Thoracic aorta (tissue), 2 donors: Measurements from ENCODE around the gene GASK1A. TPM values are rescaled to one million over a fixed set of nuclear protein-coding genes. Genes with fewer than 3 reads are reported as not detected.

Experiments
- ATAC-seq: fragments of 150-250 bp; one replicate; pipeline ENCODE4 v1.8.0; 2017; ENCODE audit warnings: low read depth; ENCODE audit not compliant: insufficient number of reproducible peaks, low FRiP score
- DNase-seq: peaks from one replicate; pipeline ENCODE4 v3.0.0-alpha.2; 2020; ENCODE audit warnings: low spot score
- H3K27ac ChIP-seq, 2 donors: fragments of 200-600 bp; sonication (generic); 1 replicate in 1 of 2; 2 replicates in 1 of 2; pipeline ENCODE4 v1.5.1; 2016; ENCODE audit warnings: mild to moderate bottlenecking in 2 of 2, moderate library complexity in 2 of 2
- H3K27me3 ChIP-seq: fragments of 200-600 bp; sonication (generic); replicated peaks from 2 replicates; pipeline ENCODE4 v1.6.0; 2016; ENCODE audit warnings: mild to moderate bottlenecking; ENCODE audit not compliant: insufficient read depth
- H3K36me3 ChIP-seq: fragments of 200-600 bp; sonication (generic); one replicate; pipeline ENCODE4 v1.5.1; 2016
- H3K4me1 ChIP-seq, 2 donors: fragments of 200-600 bp; sonication (generic); 1 replicate in 1 of 2; 2 replicates in 1 of 2; pipeline versions ENCODE4 v1.5.1 to v1.6.0; 2016; ENCODE audit warnings: low read depth in 2 of 2, mild to moderate bottlenecking in 1 of 2; ENCODE audit not compliant: control insufficient read depth in 1 of 2
- H3K4me3 ChIP-seq: fragments of 200-600 bp; sonication (generic); 2 replicates; pipeline ENCODE4 v1.5.1; 2016; ENCODE audit warnings: mild to moderate bottlenecking
- H3K9me3 ChIP-seq: fragments of 200-600 bp; sonication (generic); 2 replicates; pipeline ENCODE4 v1.5.1; 2016
- CTCF ChIP-seq: fragments of 200-600 bp; sonication (generic); IDR thresholded peaks from one replicate; pipeline ENCODE4 v1.5.1; 2019; ENCODE audit warnings: antibody characterized with exemption
- total RNA-seq, 2 donors: library from RNA; depleted of rRNA; stranded (reverse); fragments of >200 nt; gene quantifications; one replicate each; pipeline versions ENCODE4 v1.1.0 to v1.2.3, GENCODE V29; 2016

GASK1A gene
- total RNA-seq, 2 donors from 2014 or later, result 10.2 to 37.3 TPM

GRCh38 chr3:43082457-43082856 lies 103.3 kb downstream of the GASK1A start:
- H3K4me1 ChIP-seq, result no peaks in the 10 kb centered on the region
- no peak for ATAC-seq
- H3K36me3 ChIP-seq, result peaks cover 19% of the 10 kb centered on the region

GRCh38 chr3:43086460-43087165 lies 107.5 kb downstream of the GASK1A start:
- no peaks in the 10 kb centered on the region for H3K36me3 ChIP-seq
- no peaks in the 10 kb centered on the region for H3K9me3 ChIP-seq
- H3K4me1 ChIP-seq, result no peaks in the 10 kb centered on the region
- no peak overlapping the region for H3K4me3 ChIP-seq
- no peak for TF ChIP-seq CTCF
- DNase-seq (no peak), ATAC-seq (no peak)
- no peak overlapping the region for H3K27ac ChIP-seq
- H3K27me3 ChIP-seq, result no peaks in the 10 kb centered on the region

More at GRCh38 chr3:43082457-43082856, 103.3 kb downstream of the GASK1A start:
- Histone ChIP-seq H3K4me3 (no peak overlapping the region), H3K27me3 (no peaks in the 10 kb centered on the region), H3K9me3 (no peaks in the 10 kb centered on the region), H3K27ac (no peak overlapping the region)
- TF ChIP-seq CTCF, result no peak
- no peak for DNase-seq

DNA sequence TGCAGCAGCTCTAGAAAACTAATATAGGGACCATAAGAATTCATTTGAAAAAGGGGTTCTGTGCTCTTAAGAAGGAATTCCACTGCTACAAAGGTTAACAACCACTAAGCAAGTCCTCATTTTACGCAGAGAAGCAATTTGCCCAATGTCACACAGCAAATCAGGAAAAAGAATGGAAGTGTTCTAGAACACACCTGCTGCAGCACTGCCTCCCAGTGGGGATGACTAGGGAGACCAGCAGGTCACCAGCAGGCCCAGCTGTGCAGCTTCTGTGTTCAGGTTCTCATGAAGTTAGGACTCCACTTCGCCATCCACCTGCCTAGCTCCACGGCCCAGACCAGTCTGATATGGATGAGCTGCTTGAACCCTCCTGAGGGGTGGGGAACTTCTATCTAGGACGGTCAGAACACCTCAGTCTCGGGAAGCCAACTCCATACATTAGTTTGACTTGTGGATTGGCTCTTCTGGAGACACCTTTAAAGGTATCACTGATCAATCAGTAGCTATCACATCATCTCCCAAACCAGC lies 108.2 kb downstream of the GASK1A start:
- Histone ChIP-seq H3K9me3 (no peaks in the 10 kb centered on the region), H3K4me3 (no peak overlapping the region), H3K36me3 (no peaks in the 10 kb centered on the region), H3K27me3 (no peaks in the 10 kb centered on the region), H3K27ac (no peak overlapping the region), H3K4me1 (no peaks in the 10 kb centered on the region)
- no peak for DNase-seq
- peak; percentile 17 for TF ChIP-seq CTCF
- no peak for ATAC-seq

- TF ChIP-seq CTCF, result no peak
- DNase-seq (no peak), ATAC-seq (no peak)
- Histone ChIP-seq H3K27me3 (no peaks in the 10 kb centered on the region), H3K27ac (no peak overlapping the region), H3K36me3 (no peaks in the 10 kb centered on the region), H3K9me3 (no peaks in the 10 kb centered on the region), H3K4me1 (no peaks in the 10 kb centered on the region), H3K4me3 (no peak overlapping the region)
Measured at GRCh38 chr3:43089081-43089480, 110.0 kb downstream of the GASK1A start.

- Histone ChIP-seq H3K27me3 (no peaks in the 10 kb centered on the region), H3K9me3 (no peaks in the 10 kb centered on the region), H3K36me3 (no peaks in the 10 kb centered on the region), H3K4me1 (no peaks in the 10 kb centered on the region), H3K4me3 (no peak overlapping the region), H3K27ac (no peak overlapping the region)
- no peak for TF ChIP-seq CTCF
- ATAC-seq, result no peak
- no peak for DNase-seq
Measured at GRCh38 chr3:43090238-43090637, 111.1 kb downstream of the GASK1A start.
